Measurements from ENCODE around the gene GRID1. TPM values are rescaled to one million over a fixed set of nuclear protein-coding genes. Genes with fewer than 3 reads are reported as not detected.

GRID1 gene
- total RNA-seq, 1 experiment from 2014 or later = 5.6 TPM

DNA sequence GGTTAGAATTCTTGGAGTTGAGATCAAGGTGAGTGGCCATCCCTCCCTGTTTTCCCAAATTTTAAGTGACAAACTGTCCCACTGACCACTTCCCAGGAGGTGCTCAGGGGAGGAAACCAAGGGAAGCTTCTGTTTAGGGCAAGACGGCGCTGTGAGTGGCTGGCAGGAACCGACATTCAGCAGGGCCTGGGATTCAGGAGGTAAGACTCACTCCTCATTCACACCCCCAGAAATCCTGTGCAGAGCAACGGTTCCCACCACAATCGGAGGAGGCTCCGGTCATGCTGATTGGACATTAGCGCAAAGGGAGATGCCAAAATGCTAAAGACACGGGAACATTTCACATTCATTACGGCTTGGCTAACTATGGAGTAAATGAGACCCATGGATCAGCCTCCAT, 200.9 kb downstream of the GRID1 start:
- Histone ChIP-seq H2AFZ (ENCODE audit: low read depth, low read length, poor library complexity, severe bottlenecking) (no peak overlapping the region), H3K4me3 (replicated peaks in 1 of 2; ENCODE audit: low read depth in 1 of 2, low read length in 2 of 2) (no peak overlapping the region), H3K4me1 (ENCODE audit: control insufficient read depth in 1 of 2, insufficient read depth in 2 of 2, low read length in 2 of 2) (peaks cover 0 to 12% of the 10 kb centered on the region in 2 experiments; a peak in 1 of 4 replicates), H3K27me3 (ENCODE audit: insufficient read depth, low read length) (no peaks in the 10 kb centered on the region), H4K20me1 (ENCODE audit: insufficient read depth) (no peaks in the 10 kb centered on the region), H3K9me3 (ENCODE audit: control insufficient read depth in 1 of 2, insufficient read depth in 1 of 2, low read depth in 1 of 2, low read length in 2 of 2) (no peaks in the 10 kb centered on the region), H3K36me3 (ENCODE audit: control insufficient read depth in 1 of 2, insufficient read depth in 2 of 2, low read length in 2 of 2) (no peaks in the 10 kb centered on the region), H3K27ac (ENCODE audit: low read depth, low read length) (no peak overlapping the region), H3K79me2 (ENCODE audit: insufficient read depth, low read length) (no peaks in the 10 kb centered on the region), H3K4me2 (ENCODE audit: low read length) (no peak overlapping the region), H3K9ac (ENCODE audit: low read length) (no peak overlapping the region), H3K9me2 (ENCODE audit: insufficient read depth) (no peaks in the 10 kb centered on the region)
- DNase-seq (ENCODE audit: low read depth, low spot score) (no peak), ATAC-seq (no peak)
- ChIA-PET CTCF (interaction anchor here (0.6 kb wide), 1 partner anchor 12 kb away, joined by 3 read pairs; no protein-coding TSS in a partner anchor), POLR2A (no interaction called here), RAD21 (ENCODE audit: low non-redundant PET in 1 of 2, low total read pairs in 2 of 2, uncharacterized antibody in 2 of 2, unreplicated experiment in 2 of 2) (no interaction called here)
- TF ChIP-seq FOSL1 (IDR thresholded peaks at IDR 0.05; ENCODE audit: low read depth) (no peak), CEBPB (IDR thresholded peaks at IDR 0.05; ENCODE audit: low read depth) (no peak), SP1 (IDR thresholded peaks at IDR 0.05; ENCODE audit: low read depth) (no peak), SIN3A (IDR thresholded peaks at IDR 0.05; ENCODE audit: low read depth) (no peak), CBX3 (IDR thresholded peaks at IDR 0.05; ENCODE audit: low read depth) (no peak), JUND (IDR thresholded peaks at IDR 0.05) (no peak), RAD21 (IDR thresholded peaks at IDR 0.05; ENCODE audit: low read depth) (no peak), SRF (IDR thresholded peaks at IDR 0.05; ENCODE audit: low read depth) (no peak), EZH2 (IDR thresholded peaks at IDR 0.05) (no peak), EZH2phosphoT487 (IDR thresholded peaks at IDR 0.05; ENCODE audit: borderline replicate concordance) (no peak), YY1 (IDR thresholded peaks at IDR 0.05; ENCODE audit: extremely low read depth, insufficient replicate concordance, low read depth, low read length) (no peak), TCF7L2 (IDR thresholded peaks at IDR 0.05; ENCODE audit: borderline replicate concordance, extremely low read depth, insufficient read depth, insufficient read length) (no peak), ELF1 (IDR thresholded peaks at IDR 0.05; ENCODE audit: borderline replicate concordance, low read depth) (no peak), ZNF274 (IDR thresholded peaks at IDR 0.05; ENCODE audit: low read depth, low read length) (no peak)
- TF ChIP-seq, protein P1, sequence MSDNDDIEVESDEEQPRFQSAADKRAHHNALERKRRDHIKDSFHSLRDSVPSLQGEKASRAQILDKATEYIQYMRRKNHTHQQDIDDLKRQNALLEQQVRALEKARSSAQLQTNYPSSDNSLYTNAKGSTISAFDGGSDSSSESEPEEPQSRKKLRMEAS (IDR thresholded peaks at IDR 0.05) = no peak
- TF ChIP-seq, protein P2, sequence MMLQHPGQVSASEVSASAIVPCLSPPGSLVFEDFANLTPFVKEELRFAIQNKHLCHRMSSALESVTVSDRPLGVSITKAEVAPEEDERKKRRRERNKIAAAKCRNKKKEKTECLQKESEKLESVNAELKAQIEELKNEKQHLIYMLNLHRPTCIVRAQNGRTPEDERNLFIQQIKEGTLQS (IDR thresholded peaks at IDR 0.05) = no peak
- no TSS peak for BruUV-seq (replicated peaks)
- intact Hi-C loops (cut with micrococcal nuclease) = no loop called here

Measured in HCT116 (cell line).